Measurements from ENCODE around the gene FTO.

FTO gene

DNA sequence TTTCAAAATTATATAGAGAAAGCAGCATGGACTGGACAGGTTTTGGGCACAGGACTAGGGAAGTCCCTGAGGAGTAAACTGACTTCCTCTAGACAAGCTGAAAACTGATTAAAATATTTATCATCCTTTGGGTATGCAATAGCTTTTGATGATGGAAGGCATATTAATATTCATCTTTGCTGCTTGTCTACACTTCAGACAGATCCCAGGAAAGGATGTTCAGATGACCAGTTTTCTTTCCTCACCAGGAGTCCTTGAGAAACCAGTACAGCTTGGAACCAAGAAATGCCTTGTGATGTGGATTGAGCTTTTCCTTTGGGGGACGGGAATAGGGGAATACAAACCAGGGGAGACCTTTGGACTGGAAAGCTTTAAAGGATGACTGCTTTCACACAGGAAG, 195.5 kb downstream of the FTO start:
- no peak for DNase-seq (ENCODE audit: low read depth)

GRCh38 chr16:53900667-53901066, 196.7 kb downstream of the FTO start:
- DNase-seq (ENCODE audit: low read depth): no peak

DNA sequence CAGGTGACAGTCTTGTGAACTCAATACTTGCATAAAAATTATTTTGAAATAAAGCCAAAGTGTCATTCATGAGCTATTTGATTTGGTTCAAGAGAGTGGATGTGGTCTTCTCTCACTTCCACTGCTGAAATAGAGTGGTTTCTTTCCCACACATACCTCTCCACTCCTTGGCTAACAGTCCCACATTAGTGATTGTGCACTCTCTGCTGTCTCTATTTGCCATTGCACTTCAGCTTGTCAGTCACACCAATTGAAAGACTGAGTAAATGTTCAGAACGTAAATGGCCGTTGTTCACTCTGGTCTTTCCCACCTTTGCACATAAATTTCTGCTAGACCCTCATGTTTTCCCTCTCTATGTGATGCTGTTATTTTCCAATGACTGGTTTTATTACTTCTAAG, 197.5 kb downstream of the FTO start:
- DNase-seq (ENCODE audit: low read depth): no peak

DNA sequence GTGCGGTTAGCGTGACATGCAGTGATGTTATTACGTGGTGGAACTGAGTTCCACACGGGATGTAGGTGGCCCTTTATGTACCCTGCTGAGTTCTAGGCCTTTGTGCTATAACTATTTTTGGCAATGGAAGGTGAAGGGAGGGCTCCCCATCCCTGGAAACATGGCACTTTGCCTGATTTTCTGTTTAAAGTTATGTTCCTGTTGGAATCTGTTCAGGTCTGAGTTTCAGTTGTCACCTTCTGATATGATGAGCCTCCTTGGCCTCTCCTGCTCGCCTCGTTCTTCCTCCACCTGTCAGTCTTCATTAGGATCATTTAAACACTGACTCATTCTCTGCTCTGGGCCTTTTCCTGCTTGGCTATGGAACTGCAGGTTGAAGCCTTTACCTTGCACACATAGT, 200.6 kb downstream of the FTO start:
- no peak for DNase-seq (ENCODE audit: low read depth)

DNA sequence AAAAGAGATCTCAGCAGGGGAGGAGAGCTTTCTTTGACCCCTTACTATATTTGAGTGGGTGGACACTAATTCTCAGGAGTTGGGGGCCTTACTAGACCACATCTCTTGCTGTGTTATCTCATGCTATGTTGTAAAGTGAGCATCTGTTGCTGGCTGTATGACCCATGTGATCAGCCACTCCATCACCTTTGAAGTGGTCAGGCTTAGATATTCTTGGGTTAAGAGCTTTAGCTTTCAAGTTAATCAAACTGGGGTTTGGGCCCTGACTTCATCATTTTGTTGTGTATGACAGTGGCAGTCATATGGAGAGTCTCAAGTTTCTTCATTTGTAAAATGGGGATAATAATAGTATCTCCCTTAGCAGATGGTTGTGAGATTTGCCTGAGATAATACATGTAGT, 201.1 kb downstream of the FTO start:
- no peak for DNase-seq (ENCODE audit: low read depth)

- DNase-seq (ENCODE audit: low read depth): no peak
Measured at GRCh38 chr16:53908731-53909130, 204.8 kb downstream of the FTO start.

GRCh38 chr16:53910990-53911389, 207.0 kb downstream of the FTO start:
- no peak for DNase-seq (ENCODE audit: low read depth)

DNA sequence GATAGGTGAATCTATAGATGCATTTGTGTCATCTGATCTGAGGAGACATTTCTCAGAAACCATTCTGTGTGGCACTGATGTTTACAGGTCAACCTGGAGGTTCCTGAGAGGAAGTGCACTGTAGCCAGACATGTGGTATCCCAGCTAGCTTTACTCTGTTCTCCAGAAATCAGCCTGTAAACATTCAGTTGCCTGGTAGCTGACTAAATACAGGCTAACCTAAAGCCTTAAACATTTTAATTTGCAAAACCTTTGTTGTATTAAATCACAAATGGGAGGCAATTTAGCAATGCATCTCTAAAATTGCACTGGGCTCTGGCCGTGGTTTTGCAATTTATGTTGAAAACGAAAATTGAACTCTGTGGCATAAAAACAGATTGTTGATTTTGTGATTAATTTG, 207.6 kb downstream of the FTO start:
- DNase-seq (ENCODE audit: low read depth): no peak

GRCh38 chr16:53912155-53912554, 208.2 kb downstream of the FTO start:
- DNase-seq (ENCODE audit: low read depth): no peak

- DNase-seq (ENCODE audit: low read depth): peak; percentile 57
Measured at GRCh38 chr16:53913099-53913870, 209.3 kb downstream of the FTO start.

GRCh38 chr16:53913920-53914319, 210.0 kb downstream of the FTO start:
- no peak for DNase-seq (ENCODE audit: low read depth)

GRCh38 chr16:53914736-53915135, 210.8 kb downstream of the FTO start:
- no peak for DNase-seq (ENCODE audit: low read depth)

- no peak for DNase-seq (ENCODE audit: low read depth)
Measured at GRCh38 chr16:53915452-53916160, 211.7 kb downstream of the FTO start.

DNA sequence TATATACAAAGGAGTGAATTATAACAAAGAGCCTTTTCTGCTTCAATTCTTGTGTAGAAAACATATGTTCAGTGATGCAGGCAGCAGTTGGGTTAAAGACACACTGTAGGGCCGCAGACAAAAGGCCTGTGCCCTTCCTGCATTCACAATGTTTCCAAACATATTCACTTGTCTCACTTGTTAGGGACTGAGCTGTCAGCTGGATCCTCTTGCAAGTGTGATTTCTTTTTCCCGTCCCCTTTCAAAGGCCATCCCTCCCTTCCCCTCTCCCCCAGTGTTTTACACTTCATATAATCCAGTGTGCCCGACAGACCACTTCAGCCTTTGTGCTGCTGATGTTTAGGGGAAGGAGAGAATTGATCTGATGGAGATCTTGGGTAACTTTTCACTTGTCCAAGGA, 217.0 kb downstream of the FTO start:
- no peak for DNase-seq (ENCODE audit: low read depth)

GRCh38 chr16:53922067-53922806, 218.3 kb downstream of the FTO start:
- DNase-seq (ENCODE audit: low read depth): no peak

DNA sequence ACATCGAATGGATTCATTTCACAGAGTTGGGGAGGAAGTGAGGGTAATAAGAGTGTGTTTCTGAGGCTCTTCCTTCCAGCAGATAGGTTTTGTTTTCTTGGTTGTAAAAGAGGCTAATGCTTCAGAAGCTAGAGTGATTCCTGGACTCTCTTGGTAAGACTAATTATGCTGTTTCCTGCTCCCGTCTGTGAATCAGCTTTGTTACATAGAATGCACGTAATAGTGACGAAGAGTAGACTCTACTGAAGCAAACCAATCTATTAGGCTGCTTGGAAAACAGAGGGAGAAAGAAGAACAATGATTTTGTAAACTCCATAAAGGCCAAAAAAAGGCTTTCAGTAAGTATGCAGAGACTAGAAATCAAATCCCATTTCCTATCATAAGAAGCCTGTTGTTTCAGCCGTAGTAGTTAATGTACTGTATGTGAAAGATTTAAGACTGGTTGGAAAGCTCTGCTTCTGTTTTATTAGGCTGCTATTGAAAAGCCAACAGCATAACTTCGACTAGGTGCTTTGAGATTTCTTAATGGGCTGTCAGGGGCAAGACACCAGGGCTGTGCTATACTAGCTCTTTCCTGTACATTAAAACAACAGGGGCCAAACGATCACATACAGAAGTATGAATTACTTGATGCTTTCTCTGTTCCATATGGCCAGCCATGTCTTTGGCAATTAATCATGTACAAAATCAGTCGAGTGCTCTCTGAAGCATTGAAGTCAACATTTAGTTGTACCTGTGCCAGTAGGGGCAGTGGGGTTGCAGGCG, 219.0 kb downstream of the FTO start:
- DNase-seq (ENCODE audit: low read depth): no peak

DNA sequence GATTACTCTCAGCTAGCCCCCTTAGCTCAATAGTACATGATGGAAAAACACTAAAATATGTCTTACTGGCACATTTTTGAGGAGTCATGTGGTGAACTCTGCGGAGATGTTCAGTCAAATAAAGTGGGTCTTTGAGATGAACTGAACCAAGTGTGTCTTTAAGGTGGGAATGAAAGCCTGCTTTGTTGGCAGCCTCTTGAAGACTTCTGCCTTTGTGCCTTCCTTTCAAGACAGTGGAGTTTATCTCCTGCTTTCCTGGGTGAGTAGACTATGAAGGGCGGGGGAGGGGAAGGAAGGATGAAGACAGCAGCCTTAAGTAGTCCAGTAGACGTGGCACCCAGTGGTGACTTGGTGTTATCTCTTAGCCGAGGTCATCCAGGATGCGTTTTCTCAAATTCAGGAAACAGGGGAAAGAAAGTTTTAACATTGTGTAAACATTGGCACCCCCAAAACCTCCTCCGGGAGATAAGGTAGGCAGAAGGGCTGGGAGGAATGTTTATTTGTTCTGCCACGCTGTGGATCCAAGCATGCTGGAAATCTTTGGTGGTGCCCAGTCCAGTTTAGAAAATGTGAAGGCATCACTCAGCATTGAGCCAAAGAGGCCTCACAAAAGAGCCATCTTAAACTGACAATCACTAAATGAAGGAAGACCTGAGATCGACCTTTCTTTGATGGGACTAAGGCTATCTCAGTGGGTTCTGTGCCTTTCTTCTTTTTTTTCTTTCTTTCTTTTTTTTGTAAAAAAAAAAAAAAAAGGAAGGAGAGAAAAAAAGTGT, 220.6 kb downstream of the FTO start:
- no peak for DNase-seq (ENCODE audit: low read depth)

GRCh38 chr16:53925107-53925410, 221.1 kb downstream of the FTO start:
- no peak for DNase-seq (ENCODE audit: low read depth)

DNA sequence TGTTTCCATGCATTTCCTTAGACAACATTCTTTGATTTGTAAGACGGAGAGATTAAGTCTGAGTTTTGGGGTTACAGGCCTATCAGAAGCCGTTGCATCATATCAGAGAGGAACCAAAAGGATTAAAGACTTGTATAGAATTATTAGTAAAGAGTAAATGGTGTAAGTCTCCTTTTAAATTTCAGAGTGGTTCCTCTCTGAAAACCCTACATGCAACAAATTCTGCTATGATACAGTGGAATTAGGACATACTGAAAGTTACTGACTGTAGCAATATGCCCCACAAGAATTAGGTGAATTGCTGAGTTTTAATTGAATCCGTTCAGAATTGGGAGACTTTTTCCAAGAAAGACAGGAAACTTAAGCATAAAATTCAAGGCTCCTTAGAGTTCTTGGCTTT, 221.6 kb downstream of the FTO start:
- DNase-seq (ENCODE audit: low read depth): no peak

- DNase-seq (ENCODE audit: low read depth): no peak
Measured at GRCh38 chr16:53926209-53926608, 222.3 kb downstream of the FTO start.

DNA sequence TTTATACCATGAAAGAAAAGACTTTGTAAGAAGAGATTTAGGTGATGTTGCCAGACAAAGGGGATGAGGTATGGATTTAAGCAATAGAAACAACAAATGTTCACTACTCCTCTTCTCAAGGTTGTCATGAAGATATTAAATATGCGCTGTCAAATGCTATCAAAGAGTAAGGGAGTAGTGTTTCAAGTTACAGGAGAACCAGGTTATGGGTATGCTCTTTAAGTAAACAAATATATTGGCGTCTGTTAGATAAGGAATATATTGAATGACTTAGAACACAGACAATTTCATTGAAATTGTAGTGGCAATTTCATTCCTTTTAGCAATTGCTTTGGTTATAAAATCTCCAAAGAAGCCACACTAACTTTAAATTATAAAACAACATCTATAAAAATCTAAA, 229.0 kb downstream of the FTO start:
- DNase-seq (ENCODE audit: low read depth): no peak

DNA sequence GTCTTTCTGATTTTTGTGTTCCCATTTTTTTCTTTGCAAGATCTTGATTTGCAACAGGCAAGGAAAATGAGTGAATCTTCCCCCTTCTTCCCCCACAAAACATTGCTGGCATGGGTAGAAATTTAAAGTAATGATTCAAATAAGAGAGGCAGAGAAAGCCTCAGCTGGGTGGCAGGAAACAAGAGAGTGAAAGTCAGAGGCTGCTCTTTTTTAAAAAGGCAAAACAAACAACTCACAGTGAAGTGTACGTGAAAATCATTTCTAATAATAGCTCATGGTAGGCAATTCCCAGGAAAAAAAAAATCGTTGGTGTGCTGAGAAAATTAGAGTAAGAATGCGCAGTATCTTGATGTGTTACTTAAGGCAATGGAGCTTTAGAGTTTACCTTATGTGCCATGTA, 229.5 kb downstream of the FTO start:
- DNase-seq (ENCODE audit: low read depth): no peak
